Hepatocyte (in vitro differentiated cells): ENCODE results near the gene PDGFRA. TPM values are rescaled to one million over a fixed set of nuclear protein-coding genes. Genes with fewer than 3 reads are reported as not detected.

ENCODE experiments used
- DNase-seq: peaks from one replicate; pipeline ENCODE4 v3.0.0-alpha.2; 2016; ENCODE audit warnings: low spot score
- H2AFZ ChIP-seq: fragments of 200-600 bp; sonication (generic); 2 replicates; pipeline ENCODE4 v1.6.0; 2016; ENCODE audit warnings: antibody characterized with exemption, mild to moderate bottlenecking
- H3K27ac ChIP-seq: fragments of 200-600 bp; sonication (generic); 2 replicates; pipeline ENCODE4 v1.5.1; 2016; ENCODE audit warnings: mild to moderate bottlenecking
- H3K27me3 ChIP-seq: fragments of 200-600 bp; sonication (generic); 2 replicates; pipeline ENCODE4 v1.6.1; 2016
- H3K36me3 ChIP-seq: fragments of 200-600 bp; sonication (generic); replicated peaks from 2 replicates; pipeline ENCODE4 v1.5.1; 2016; ENCODE audit warnings: low read depth; ENCODE audit not compliant: insufficient read depth
- H3K4me1 ChIP-seq: fragments of 200-600 bp; sonication (generic); 2 replicates; pipeline ENCODE4 v1.5.1; 2016; ENCODE audit warnings: mild to moderate bottlenecking, moderate library complexity; ENCODE audit not compliant: insufficient read depth
- H3K4me2 ChIP-seq: fragments of 200-600 bp; sonication (generic); 2 replicates; pipeline ENCODE4 v1.6.0; 2016
- H3K4me3 ChIP-seq: fragments of 200-600 bp; sonication (generic); 2 replicates; pipeline ENCODE4 v1.5.1; 2016; ENCODE audit warnings: mild to moderate bottlenecking
- H3K79me2 ChIP-seq: fragments of 200-600 bp; sonication (generic); 2 replicates; pipeline ENCODE4 v1.6.0; 2017; ENCODE audit warnings: mild to moderate bottlenecking
- H3K9me2 ChIP-seq: fragments of 200-600 bp; sonication (generic); replicated peaks from 2 replicates; pipeline ENCODE4 v1.6.0; 2017; ENCODE audit warnings: mild to moderate bottlenecking; ENCODE audit not compliant: insufficient read depth
- H3K9me3 ChIP-seq: fragments of 200-600 bp; sonication (generic); 2 replicates; pipeline ENCODE4 v1.5.1; 2016; ENCODE audit warnings: low read depth, mild to moderate bottlenecking
- H4K20me1 ChIP-seq: fragments of 200-600 bp; sonication (generic); 2 replicates; pipeline ENCODE4 v1.6.0; 2016; ENCODE audit warnings: mild to moderate bottlenecking; ENCODE audit not compliant: insufficient read depth, poor library complexity, severe bottlenecking
- CTCF ChIP-seq: fragments of 200-600 bp; sonication (generic); IDR thresholded peaks from 2 replicates; pipeline ENCODE4 v1.5.1; 2016; ENCODE audit warnings: antibody characterized with exemption, mild to moderate bottlenecking; ENCODE audit not compliant: poor library complexity
- EZH2 ChIP-seq: fragments of 200-600 bp; sonication (generic); IDR thresholded peaks from 2 replicates; pipeline ENCODE4 v1.6.1; 2016; ENCODE audit warnings: antibody characterized with exemption, mild to moderate bottlenecking, borderline replicate concordance
- EZH2phosphoT487 ChIP-seq: fragments of 200-600 bp; sonication (generic); IDR thresholded peaks from one replicate; pipeline ENCODE4 v1.6.1; 2018; ENCODE audit warnings: antibody characterized with exemption, mild to moderate bottlenecking, low read depth, moderate library complexity; ENCODE audit not compliant: unreplicated experiment, severe bottlenecking
- WGBS: methylation state at CpG from one replicate; pipeline ENCODE4 v1.1.6; 2016; ENCODE audit warnings: low lambda C conversion rate; ENCODE audit errors: missing lambda C conversion rate; 5-methylcytosine and 5-hydroxymethylcytosine counted together
- polyA plus RNA-seq: library from polyadenylated mRNA; unstranded; fragments of >200 nt; fragmentation: Nextera tagmentation; extraction: Ambion mirVana; gene quantifications from 2 replicates; pipeline ENCODE4 v1.2.1, GENCODE V29; 2016
- total RNA-seq: library from RNA; depleted of rRNA; stranded (reverse); fragments of >200 nt; gene quantifications from 2 replicates; pipeline ENCODE4 v1.2.3, GENCODE V29; 2014

The PDGFRA gene
- 102 and 117 TPM in 2 replicates for total RNA-seq
- 30.1 and 36.3 TPM in 2 replicates for polyA plus RNA-seq

GRCh38 chr4:54228961-54229501 lies at the start of gene PDGFRA:
Gene PDGFRA (plus strand): TSS chr4:54229293. CDS start chr4:54258769, 29,476 bp downstream.
- peaks cover 19% of the 10 kb centered on the region for H3K4me1 ChIP-seq
- 2% methylated on average over 15 of the region's 15 CpGs for WGBS
- H3K79me2 ChIP-seq: peaks cover 43% of the 10 kb centered on the region
- peak within 1 kb of the TSS; percentile 19 for H2AFZ ChIP-seq
- peak within 1 kb of the TSS; percentile 96 for H3K27ac ChIP-seq
- peak within 1 kb of the TSS; percentile 94 for H3K4me3 ChIP-seq
- H4K20me1 ChIP-seq: no peaks in the 10 kb centered on the region
- TF ChIP-seq EZH2: no peak
- TF ChIP-seq CTCF: no peak
- peak; percentile 40 for TF ChIP-seq EZH2phosphoT487
- no peaks in the 10 kb centered on the region for H3K9me3 ChIP-seq
- H3K27me3 ChIP-seq: peaks cover 51% of the 10 kb centered on the region
- no peaks in the 10 kb centered on the region for H3K9me2 ChIP-seq
- no peaks in the 10 kb centered on the region for H3K36me3 ChIP-seq
- DNase-seq: peak; percentile 85
- H3K4me2 ChIP-seq: peak within 1 kb of the TSS; percentile 97

- H3K4me2 ChIP-seq: no peak overlapping the region
- no peaks in the 10 kb centered on the region for H3K36me3 ChIP-seq
- no peak for DNase-seq
- H3K27me3 ChIP-seq: no peaks in the 10 kb centered on the region
- H3K9me3 ChIP-seq: no peaks in the 10 kb centered on the region
- H4K20me1 ChIP-seq: no peaks in the 10 kb centered on the region
- 53% methylated on average over 3 of the region's 3 CpGs for WGBS
- TF ChIP-seq CTCF: no peak
- no peak for TF ChIP-seq EZH2
- TF ChIP-seq EZH2phosphoT487: no peak
- no peaks in the 10 kb centered on the region for H3K9me2 ChIP-seq
- H3K79me2 ChIP-seq: no peaks in the 10 kb centered on the region
- no peak overlapping the region for H3K27ac ChIP-seq
- no peak overlapping the region for H2AFZ ChIP-seq
- H3K4me1 ChIP-seq: no peaks in the 10 kb centered on the region
- H3K4me3 ChIP-seq: no peak overlapping the region
These were observed 44.5 kb upstream of the PDGFRA start for GRCh38 chr4:54184581-54184980.

GRCh38 chr4:54185044-54185780 lies 43.9 kb upstream of the PDGFRA start:
- Histone ChIP-seq H3K4me3 (no peak overlapping the region), H3K9me3 (no peaks in the 10 kb centered on the region), H3K36me3 (no peaks in the 10 kb centered on the region), H3K27me3 (no peaks in the 10 kb centered on the region), H3K27ac (no peak overlapping the region), H3K9me2 (no peaks in the 10 kb centered on the region), H3K4me1 (no peaks in the 10 kb centered on the region), H3K79me2 (no peaks in the 10 kb centered on the region), H4K20me1 (no peaks in the 10 kb centered on the region), H3K4me2 (no peak overlapping the region), H2AFZ (no peak overlapping the region)
- DNase-seq: no peak
- no peak for TF ChIP-seq EZH2
- TF ChIP-seq CTCF: no peak
- no peak for TF ChIP-seq EZH2phosphoT487
- WGBS: 64% methylated on average over 5 of the region's 5 CpGs
